PFSK-1 (cell line): ENCODE data around the gene NADSYN1.

ENCODE experiments used
- FOXP2 ChIP-seq: optimal IDR thresholded peaks from 2 replicates; pipeline ENCODE3; 2011; ENCODE audit warnings: borderline replicate concordance, control low read depth, inconsistent platforms; ENCODE audit not compliant: insufficient read depth; ENCODE audit errors: extremely low read length, extremely low read depth
- POLR2AphosphoS5 ChIP-seq: IDR thresholded peaks from 2 replicates; pipeline ENCODE4 v1.6.1; 2012; ENCODE audit warnings: low read depth, mild to moderate bottlenecking, control low read depth, low read length, moderate library complexity
- REST ChIP-seq, 2 experiments: IDR thresholded peaks; 2 replicates each; pipeline versions ENCODE4 v1.6.1 to v1.8.0; 2011 to 2012; ENCODE audit warnings: low read depth in 2 of 2, low read length in 2 of 2, control low read depth in 1 of 2, inconsistent platforms in 1 of 2, mild to moderate bottlenecking in 1 of 2, moderate library complexity in 1 of 2; ENCODE audit not compliant: insufficient read depth in 1 of 2
- SIN3A ChIP-seq: IDR thresholded peaks from 2 replicates; pipeline ENCODE4 v1.6.1; 2012; ENCODE audit warnings: mild to moderate bottlenecking, low read length, moderate library complexity, borderline replicate concordance; ENCODE audit not compliant: insufficient read depth
- TAF1 ChIP-seq: IDR thresholded peaks from 2 replicates; pipeline ENCODE4 v1.6.1; 2012; ENCODE audit warnings: low read length, control low read depth, borderline replicate concordance; ENCODE audit not compliant: insufficient read depth

The NADSYN1 gene

GRCh38 chr11:71430166-71430565, 22.8 kb upstream of the NADSYN1 start:
- no peak for TF ChIP-seq TAF1
- TF ChIP-seq REST (IDR thresholded peaks at IDR 0.05; ENCODE audit: insufficient read depth in 1 of 2, low read depth in 2 of 2, low read length in 2 of 2), result no peak
- TF ChIP-seq POLR2AphosphoS5, result no peak
- TF ChIP-seq SIN3A, result no peak
- TF ChIP-seq FOXP2, result no peak

GRCh38 chr11:71431271-71431670, 21.7 kb upstream of the NADSYN1 start:
- TF ChIP-seq FOXP2, result no peak
- TF ChIP-seq TAF1, result no peak
- TF ChIP-seq POLR2AphosphoS5, result no peak
- TF ChIP-seq REST (IDR thresholded peaks at IDR 0.05; ENCODE audit: insufficient read depth in 1 of 2, low read depth in 2 of 2, low read length in 2 of 2), result no peak
- no peak for TF ChIP-seq SIN3A

DNA sequence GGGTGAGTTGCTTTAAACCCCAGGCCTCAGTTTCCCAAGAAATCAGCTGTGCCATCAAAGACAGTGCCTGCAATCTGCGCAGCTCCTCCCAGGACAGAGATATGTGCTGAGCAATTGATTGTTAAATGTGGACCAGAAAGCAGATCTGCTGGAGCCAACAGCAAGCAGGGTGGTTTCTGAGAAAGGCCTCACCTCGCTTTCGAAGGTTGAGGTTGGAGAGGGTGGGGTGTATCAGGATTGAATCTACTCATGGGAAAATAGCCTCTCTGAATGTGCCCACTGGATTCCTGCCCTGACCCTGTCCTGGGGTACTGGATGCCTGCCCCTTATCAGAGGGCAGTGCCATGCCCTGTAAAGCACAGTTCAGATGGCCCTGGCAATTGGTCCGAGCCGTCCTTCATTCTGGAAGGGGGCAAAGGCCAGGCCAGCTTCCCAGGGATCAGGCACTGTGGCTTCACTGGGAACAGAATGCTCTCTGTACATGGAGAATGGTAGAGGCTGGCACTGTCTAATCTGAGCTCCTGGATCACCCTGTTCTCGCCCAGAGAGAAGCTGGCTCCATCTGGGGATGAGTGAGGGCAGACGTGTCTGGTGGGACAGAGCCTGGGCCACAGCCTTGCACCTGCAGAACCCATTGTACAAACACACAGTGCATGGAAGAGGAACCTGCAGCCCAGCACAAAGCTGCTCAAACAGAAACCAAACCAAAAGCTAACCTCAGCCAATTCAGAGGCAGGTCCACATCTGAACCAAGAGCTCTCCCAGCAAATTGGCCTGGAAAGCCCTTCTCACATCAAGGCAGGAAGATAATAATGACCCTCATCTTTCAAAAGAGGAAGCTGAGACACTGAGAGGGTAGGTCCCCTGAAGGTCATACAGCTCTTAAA, 20.0 kb upstream of the NADSYN1 start:
- TF ChIP-seq REST (IDR thresholded peaks at IDR 0.05; ENCODE audit: insufficient read depth in 1 of 2, low read depth in 2 of 2, low read length in 2 of 2) (no peak), TAF1 (no peak), FOXP2 (no peak), SIN3A (no peak), POLR2AphosphoS5 (no peak)

- TF ChIP-seq TAF1, result no peak
- no peak for TF ChIP-seq REST (IDR thresholded peaks at IDR 0.05; ENCODE audit: insufficient read depth in 1 of 2, low read depth in 2 of 2, low read length in 2 of 2)
- TF ChIP-seq SIN3A, result no peak
- no peak for TF ChIP-seq POLR2AphosphoS5
Observed at GRCh38 chr11:71433648-71434450, 19.2 kb upstream of the NADSYN1 start.
